ENCODE results near the gene NHSL2.
"Not testable (repeated sequence)": the region's sequence is repeated elsewhere in the genome, so short reads cannot be mapped to it uniquely, and the experiment has no call there.

NHSL2 gene

GRCh38 chrX:72045552-72046277, 135.1 kb downstream of the NHSL2 start:
- DNase-seq = no peak

GRCh38 chrX:72046447-72046846, 135.8 kb downstream of the NHSL2 start:
- no peak for DNase-seq

DNA sequence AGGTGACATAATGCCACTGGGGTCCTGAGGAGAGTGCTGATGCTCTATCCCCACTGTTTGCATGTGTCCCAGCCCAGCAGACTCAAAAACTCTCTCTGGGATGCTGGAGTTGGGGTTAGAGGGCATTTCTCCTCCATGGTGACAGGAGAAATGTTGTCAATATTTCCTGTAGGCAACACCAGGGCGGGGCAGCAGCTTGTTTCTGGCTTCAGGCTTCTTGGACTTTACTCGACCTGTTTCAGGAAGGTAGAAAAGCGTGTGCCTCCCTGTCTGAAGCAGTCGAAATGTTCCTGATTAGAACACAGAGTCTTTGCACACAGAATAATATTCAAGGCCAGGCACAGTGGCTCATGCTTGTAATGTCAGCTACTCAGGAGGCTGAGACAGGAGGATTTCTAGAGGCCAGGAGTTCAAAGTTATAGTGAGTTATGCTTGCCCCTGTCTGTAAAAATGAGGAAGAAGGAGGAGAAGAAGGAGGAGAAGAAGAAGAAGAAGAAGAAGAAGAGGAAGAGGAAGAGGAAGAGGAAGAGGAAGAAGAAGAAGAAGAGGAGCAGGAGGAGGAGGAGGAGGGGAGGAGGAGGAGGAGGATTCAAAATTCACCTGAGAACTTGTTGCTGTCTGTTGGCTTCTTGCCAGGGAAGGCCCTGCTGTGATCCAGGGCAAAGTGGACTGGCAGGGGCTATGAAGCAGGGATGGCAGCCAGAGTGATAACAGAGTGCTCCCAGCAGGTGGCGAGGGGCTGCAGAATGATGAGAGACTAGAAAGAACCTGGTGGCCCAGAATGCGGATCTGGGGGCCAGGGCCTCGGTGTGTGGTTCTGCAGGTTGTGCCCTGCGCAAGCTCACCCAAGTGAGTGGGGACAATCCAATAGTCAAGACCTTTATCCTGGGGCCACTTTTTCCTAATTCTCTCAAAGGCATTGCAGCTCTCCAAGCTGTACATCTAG, 138.1 kb downstream of the NHSL2 start:
- no peak for DNase-seq

GRCh38 chrX:72050011-72050410, 139.4 kb downstream of the NHSL2 start:
- no peak for DNase-seq

GRCh38 chrX:72051589-72051988, 140.9 kb downstream of the NHSL2 start:
- no peak for DNase-seq

- no peak for DNase-seq
These were observed 141.9 kb downstream of the NHSL2 start for GRCh38 chrX:72052415-72053090.

GRCh38 chrX:72053508-72053907, 142.9 kb downstream of the NHSL2 start:
- DNase-seq = no peak

DNA sequence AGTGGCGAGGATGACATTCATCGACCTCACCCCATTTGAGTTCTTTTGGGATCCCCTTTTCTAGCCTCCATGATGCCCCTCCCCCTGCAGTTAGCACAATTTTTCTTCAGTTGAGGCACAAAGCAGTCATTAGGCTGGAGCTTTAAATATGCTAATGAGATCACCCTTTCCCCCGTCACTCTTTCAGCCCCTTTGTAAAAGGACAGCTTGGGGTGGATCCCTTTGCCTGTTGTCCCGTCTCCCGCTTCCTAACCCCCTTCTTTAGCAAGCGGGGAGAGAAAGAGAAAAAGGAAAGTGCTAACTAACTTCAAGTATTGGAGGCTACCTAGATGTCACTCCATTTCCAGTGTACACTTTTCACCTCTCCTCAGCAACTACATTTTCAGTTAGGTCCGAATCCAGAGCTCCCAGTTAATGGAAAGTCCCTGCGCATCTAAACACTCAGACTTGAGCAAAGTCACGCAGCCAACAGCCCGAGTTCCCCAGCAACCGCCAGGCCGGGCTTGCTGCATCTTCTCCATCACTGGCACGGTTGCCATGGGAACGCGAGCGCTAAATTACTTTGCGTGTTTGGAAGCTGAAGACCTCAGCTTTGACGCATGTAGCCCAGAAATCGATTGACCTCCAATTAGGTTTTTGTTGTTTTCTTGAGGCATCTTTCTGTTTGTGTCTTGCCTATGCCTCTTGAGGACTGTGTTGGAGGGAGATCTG, 144.3 kb downstream of the NHSL2 start:
- no peak for DNase-seq

DNA sequence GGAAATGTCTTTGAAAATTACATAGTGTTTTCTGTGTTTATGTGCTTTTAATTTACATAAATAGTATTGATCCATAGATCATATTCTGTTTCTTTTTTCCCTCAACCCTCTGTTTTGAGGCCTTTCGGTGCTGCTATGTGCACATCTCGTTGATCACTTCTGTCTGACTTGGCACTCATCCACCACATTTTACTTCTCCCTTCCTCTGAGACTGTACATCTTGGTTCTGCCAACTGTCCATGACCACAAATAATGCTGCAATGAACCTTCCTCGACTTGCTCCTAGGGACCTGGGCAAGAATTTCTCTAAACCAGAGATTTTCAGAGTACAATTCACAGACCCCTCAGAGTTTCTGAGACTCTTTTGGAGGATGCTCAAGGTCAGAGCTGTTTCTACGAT, 146.7 kb downstream of the NHSL2 start:
- DNase-seq = no peak

DNA sequence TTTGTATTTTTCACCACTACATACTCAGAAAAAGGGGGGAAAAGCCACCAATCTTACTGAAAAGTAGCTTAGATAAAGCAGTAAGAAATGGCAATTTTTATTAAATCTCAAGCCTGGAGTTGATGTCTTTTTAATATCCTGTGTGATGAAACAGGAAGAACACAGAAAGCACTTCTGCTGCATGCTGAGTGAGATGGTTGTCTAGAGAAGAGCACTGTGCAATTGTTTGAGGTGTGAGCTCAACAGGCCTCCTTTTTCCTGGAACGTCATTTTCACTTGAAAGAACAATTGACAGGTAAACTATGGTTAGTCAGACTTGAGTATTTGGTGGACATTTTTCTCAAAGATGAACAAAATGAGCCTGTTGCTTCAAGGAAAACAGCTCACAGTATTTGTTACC, 147.2 kb downstream of the NHSL2 start:
- DNase-seq = no peak

GRCh38 chrX:72058346-72058745, 147.7 kb downstream of the NHSL2 start:
- DNase-seq = not testable (repeated sequence)

DNA sequence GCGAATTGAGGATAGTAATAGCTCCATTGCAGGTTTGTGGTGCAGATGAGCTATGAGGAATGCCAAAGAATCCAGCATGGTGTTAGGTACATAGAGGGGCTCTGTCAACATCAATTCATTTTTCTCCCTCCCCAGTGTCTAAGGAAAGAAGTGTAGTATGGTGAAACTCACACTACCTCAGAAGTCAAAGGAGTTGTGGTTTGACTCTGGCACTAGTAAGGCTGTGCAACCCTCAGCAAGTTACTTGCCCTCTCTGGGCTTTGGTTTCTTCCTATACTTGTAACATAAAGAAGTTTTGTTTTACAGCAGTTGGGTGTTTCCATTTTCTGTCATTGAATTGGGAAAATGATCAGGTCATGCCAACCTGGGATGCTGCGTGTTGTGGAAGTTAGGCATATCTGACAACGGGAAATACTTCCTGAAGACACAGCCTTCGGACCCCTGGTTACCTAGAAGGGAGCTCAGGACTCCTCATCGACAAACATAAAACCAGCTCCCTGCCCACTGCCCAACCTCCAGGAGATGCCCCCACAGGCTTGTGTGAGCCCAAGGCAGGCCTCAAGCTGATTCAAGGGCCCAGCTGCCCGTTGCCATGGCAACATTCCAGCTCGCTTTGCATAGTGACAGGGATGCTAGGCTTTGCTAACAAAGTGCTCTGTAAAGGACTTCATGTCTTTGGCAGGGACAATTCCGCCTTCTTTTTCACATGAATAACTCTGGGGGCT, 149.7 kb downstream of the NHSL2 start:
- DNase-seq = no peak

DNA sequence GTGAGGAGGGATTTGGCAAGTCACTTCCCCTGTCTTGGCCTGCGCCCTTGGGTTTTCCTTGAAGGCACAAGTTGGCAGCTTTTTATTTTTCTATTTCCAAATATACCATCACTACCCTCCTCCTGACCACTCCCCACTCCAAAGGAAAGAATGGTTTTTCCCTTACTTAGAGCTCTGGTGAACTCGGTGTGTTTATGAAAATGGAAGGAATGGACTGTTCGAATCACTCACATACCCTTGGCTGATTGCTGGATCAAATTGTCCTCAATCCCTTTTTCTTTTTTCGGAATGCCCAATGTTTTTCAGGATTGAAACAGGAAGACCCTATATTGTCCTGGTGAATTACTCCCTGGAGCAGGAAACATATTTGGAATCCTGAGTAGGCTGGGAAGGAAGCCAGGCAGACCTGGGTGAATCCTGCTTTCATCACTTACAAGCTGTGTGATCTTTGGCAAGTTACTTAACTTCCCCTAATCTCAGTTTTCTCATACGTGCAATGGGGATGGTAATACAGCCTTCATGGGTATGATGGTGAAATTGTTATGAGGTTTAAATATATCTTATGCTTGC, 150.4 kb downstream of the NHSL2 start:
- no peak for DNase-seq

DNA sequence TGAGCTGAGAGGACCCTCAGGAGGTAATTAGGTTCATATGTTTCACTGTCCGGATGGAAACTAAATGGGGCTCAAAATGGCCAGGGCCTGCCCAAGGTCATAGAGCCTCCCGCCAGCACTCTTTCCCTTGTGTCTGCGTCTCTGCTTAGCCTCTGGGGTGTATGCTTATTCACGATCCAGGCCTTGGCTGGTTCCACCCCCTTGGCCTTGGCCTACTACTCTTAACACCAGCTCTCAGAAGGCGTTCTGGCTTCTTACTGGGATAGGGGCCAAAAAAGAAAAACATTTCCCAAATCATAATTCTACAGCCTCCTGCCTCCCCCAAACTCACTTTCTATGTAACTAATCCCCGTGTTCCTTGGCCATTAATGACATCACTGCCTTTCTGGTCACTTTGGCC, 152.3 kb downstream of the NHSL2 start:
- DNase-seq = no peak

- no peak for DNase-seq
These were observed 158.9 kb downstream of the NHSL2 start for GRCh38 chrX:72069350-72070160.

GRCh38 chrX:72071213-72071612, 160.6 kb downstream of the NHSL2 start:
- no peak for DNase-seq

DNA sequence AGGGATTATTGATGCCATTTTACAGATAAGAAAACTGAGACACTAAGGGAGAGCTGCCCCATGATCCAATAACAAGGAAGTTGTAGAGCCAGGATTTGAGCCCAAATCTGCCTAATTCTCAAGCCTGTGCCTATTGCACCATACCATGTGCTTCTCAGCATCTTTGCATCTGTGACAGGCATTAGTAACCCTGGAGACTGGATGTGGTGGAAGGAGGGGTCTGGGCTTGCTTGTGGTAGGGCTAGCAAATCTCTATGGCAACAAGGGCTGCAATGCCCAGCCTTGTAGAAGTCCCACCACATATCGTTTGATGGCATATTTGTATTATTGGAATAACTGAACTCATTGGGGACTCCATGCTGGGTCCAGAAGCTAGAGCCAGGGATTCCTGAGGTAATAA, 163.0 kb downstream of the NHSL2 start:
- no peak for DNase-seq

DNA sequence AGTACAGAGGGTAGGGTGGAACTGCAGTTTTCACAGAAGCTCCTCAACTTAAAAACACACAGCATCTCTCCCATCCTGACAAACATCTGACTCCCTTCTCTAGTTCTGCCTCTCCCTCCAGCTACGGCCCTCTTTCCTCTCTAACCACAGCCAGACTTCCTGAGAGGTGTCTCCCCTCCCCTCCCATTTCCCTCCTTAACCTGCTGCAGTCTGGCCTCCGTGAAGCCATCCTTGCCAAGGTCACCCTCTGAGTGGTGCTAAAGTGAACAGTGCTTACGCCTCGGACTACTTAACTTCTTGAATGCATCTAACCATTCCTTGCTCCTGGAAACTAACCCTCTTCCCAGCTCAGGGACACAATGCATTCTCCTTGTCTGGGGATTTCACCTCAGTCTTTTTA, 167.8 kb downstream of the NHSL2 start:
- no peak for DNase-seq

DNA sequence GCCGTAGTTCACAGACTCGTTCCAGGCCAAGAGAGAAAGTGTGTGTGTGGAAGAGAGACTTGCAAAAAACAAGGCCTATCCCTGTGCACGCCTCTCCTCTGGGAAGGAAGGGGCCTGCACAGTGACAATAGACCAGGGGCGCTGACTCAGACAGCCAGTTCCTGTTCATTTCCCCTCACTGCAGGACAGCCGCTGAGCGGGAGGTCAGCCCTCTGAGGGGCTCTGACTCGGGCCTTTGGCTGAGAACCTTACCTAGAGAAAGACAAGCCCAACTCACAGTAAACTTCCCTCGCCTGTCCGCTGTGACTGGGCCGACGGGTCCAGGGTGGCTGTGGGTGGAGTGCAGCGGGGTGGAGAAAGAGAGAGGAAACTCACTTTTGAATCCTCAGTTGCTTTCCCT, 169.0 kb downstream of the NHSL2 start:
- no peak for DNase-seq

GRCh38 chrX:72080150-72080549, 169.5 kb downstream of the NHSL2 start:
- no peak for DNase-seq

GRCh38 chrX:72080800-72081199, 170.2 kb downstream of the NHSL2 start:
- no peak for DNase-seq
